Heart right ventricle (tissue), 16 donors: Measurements from ENCODE around the gene ATG9B. TPM values are rescaled to one million over a fixed set of nuclear protein-coding genes. Genes with fewer than 3 reads are reported as not detected.
A peak's percentile ranks its signal among the peaks of the same experiment; 100 is the strongest.

Experiments
- ATAC-seq, 8 donors: fragments of 200-7000 bp; cut with Tn5 transposase; one replicate each; pipeline ENCODE4 v1.9.1; 2020; ENCODE audit warnings: mild to moderate bottlenecking in 8 of 8, moderate library complexity in 8 of 8, moderate number of reproducible peaks in 1 of 8
- DNase-seq, 2 donors: peaks; one replicate each; pipeline ENCODE4 v3.0.0-alpha.2; 2020
- H3K27ac ChIP-seq, 10 donors: fragments of 200-600 bp; sonication (generic) in 2 of 10; one replicate each; pipeline versions ENCODE4 v1.5.0 to v1.8.0; 2020 to 2022; ENCODE audit warnings: mild to moderate bottlenecking in 3 of 10
- H3K27me3 ChIP-seq, 7 donors: fragments of 200-600 bp; one replicate each; pipeline ENCODE4 v1.8.0; 2021 to 2022; ENCODE audit warnings: mild to moderate bottlenecking in 2 of 7
- H3K36me3 ChIP-seq, 9 donors: fragments of 200-600 bp; sonication (generic) in 1 of 9; one replicate each; pipeline versions ENCODE4 v1.5.0 to v1.8.0; 2020 to 2022; ENCODE audit warnings: mild to moderate bottlenecking in 2 of 9
- H3K4me1 ChIP-seq, 9 donors: fragments of 200-600 bp; sonication (generic) in 1 of 9; one replicate each; pipeline versions ENCODE4 v1.5.0 to v1.8.0; 2020 to 2022; ENCODE audit warnings: mild to moderate bottlenecking in 4 of 9
- H3K4me3 ChIP-seq, 10 donors: fragments of 200-600 bp; sonication (generic) in 2 of 10; one replicate each; pipeline versions ENCODE4 v1.5.0 to v1.8.0; 2020 to 2022; ENCODE audit warnings: mild to moderate bottlenecking in 7 of 10, moderate library complexity in 2 of 10
- H3K9me3 ChIP-seq, 11 donors: fragments of 200-600 bp in 10 of 11; sonication (generic) in 2 of 11; one replicate each; pipeline versions ENCODE4 v1.5.0 to v1.8.0; 2013 to 2022; ENCODE audit warnings: mild to moderate bottlenecking in 2 of 11, control low read depth in 1 of 11, moderate library complexity in 1 of 11
- CTCF ChIP-seq, 9 donors: fragments of 200-600 bp; sonication (generic) in 2 of 9; IDR thresholded peaks; one replicate each; pipeline versions ENCODE4 v1.5.0 to v1.8.0; 2021 to 2022; ENCODE audit warnings: antibody characterized with exemption in 9 of 9, mild to moderate bottlenecking in 5 of 9, moderate library complexity in 1 of 9
- WGBS, 2 donors: extraction: QIAGEN DNeasy Blood & Tissue Kit; methylation state at CpG; one replicate each; pipeline ENCODE4 v1.1.7; 2013; ENCODE audit warnings: inconsistent platforms in 1 of 2; 5-methylcytosine and 5-hydroxymethylcytosine counted together
- intact Hi-C, 10 donors: fragments of 100-400 bp; cut with DNase I; formaldehyde crosslinking; loops; one replicate each; pipeline versions ENCODE4 v1.11.1 to v1.14.2; 2022
- polyA plus RNA-seq, 2 donors: library from polyadenylated mRNA; stranded (reverse); fragments of 200-250 nt; gene quantifications; one replicate each; pipeline ENCODE4 v1.2.3, GENCODE V29; 2013
- total RNA-seq, 10 donors: library from RNA; stranded (reverse); fragmentation: NEBNext Ultra II Directional in 3 of 10; extraction: Animal tissue kit (Norgen Biotek cat#: 25700) in 3 of 10; gene quantifications; one replicate each; pipeline versions ENCODE4 v1.2.1 to v1.2.4, GENCODE V29; 2021 to 2023
- donor health status: Arrhythmogenic right ventricular cardiomyopathy.
- donor health status: ischemic (EF 13 %, LVEDD 7.1; RV severe dilation, severe dysfunction).
- donor health status: healthy with polysubstance abuse.
- donor health status: DM: no; HTN: yes; CAD: no.
- donor health status: DM: no; HTN: no; CAD: no.
- donor health status: ischemic (EF 25% LVEDD 6.9; RV normal size, moderate dysfunction).
- donor health status: ischemic (EF 25% LVEDD 5.7; RV mildly dilated, moderate dysfunction).
- donor health status: healthy.
- donor health status: DM: yes; HTN: yes; CAD: no.
- donor health status: Ischemic cardiomyopathy.
- donor health status: ischemic (EF 35%, LVEDD 5.7; RV mildly dilated, moderate dysfunction).
- donor health status: nonischemic (EF 11% LVEDD 7.7; RV severe dilation, severe dysfunction).
- donor health status: DM: yes; HTN: yes; CAD: no.
- donor health status: PGD.
- donor health status: ischemic (EF 29% LVEDD 5.4; RV normal size, mild dysfunction).
- donor health status: nonischemic (EF 23%, LVEDD 6.1; RV moderate dilation, normal function).

Gene ATG9B
- total and polyA plus RNA-seq, 12 donors, result 0.09 to 0.59 (median 0.39) TPM; not detected in 7

- DNase-seq, result no peak
- Histone ChIP-seq H3K27me3 (peaks cover 0 to 30% (median 5%) of the 10 kb centered on the region in 7 donors), H3K36me3 (no peaks in the 10 kb centered on the region), H3K4me1 (peaks cover 25 to 98% (median 72%) of the 10 kb centered on the region in 9 donors), H3K27ac (peak overlapping the region in 7 of 10 donors; percentile 27 to 93 (median 86)), H3K4me3 (no peak overlapping the region), H3K9me3 (no peaks in the 10 kb centered on the region)
- TF ChIP-seq CTCF (IDR thresholded peaks at IDR 0.05), result no peak
- ATAC-seq, result no peak
- intact Hi-C loops, result loop anchor here in 2 of 10 donors (5.0 to 10.0 kb wide), 3 partner anchors 47 to 147 kb away; no protein-coding TSS in a partner anchor
- 54 to 61% methylated on average over 6 of the region's 6 CpGs for WGBS, 2 donors
Observed at GRCh38 chr7:150967349-150967748, 56.9 kb downstream of the ATG9B start.

GRCh38 chr7:150966002-150966401 is 58.3 kb downstream of the ATG9B start:
- peak; percentile 33 to 57 for DNase-seq
- TF ChIP-seq CTCF (IDR thresholded peaks at IDR 0.05), result peak; percentile 8 to 59 (median 37)
- 85 to 97% methylated on average over 1 of the region's 1 CpG for WGBS, 2 donors
- ATAC-seq, result peak in 7 of 8 donors; percentile 13 to 58 (median 49)
- Histone ChIP-seq H3K4me1 (peaks cover 21 to 99% (median 64%) of the 10 kb centered on the region in 9 donors), H3K36me3 (no peaks in the 10 kb centered on the region), H3K27me3 (peaks cover 0 to 33% (median 6%) of the 10 kb centered on the region in 7 donors), H3K9me3 (no peaks in the 10 kb centered on the region), H3K4me3 (peak overlapping the region in 1 of 10 donors; percentile 2), H3K27ac (peak overlapping the region; percentile 64 to 93 (median 88))
- intact Hi-C loops, result loop anchor here in 2 of 10 donors (5.0 to 10.0 kb wide), 3 partner anchors 49 to 149 kb away; no protein-coding TSS in a partner anchor

- H3K27me3 ChIP-seq, result peaks cover 0 to 37% (median 11%) of the 10 kb centered on the region in 7 donors
Observed at GRCh38 chr7:150965273-150965830, 58.9 kb downstream of the ATG9B start.

More at GRCh38 chr7:150965273-150965830, 58.9 kb downstream of the ATG9B start:
- DNase-seq (no peak), ATAC-seq (peak; percentile 3 to 47 (median 28))
- intact Hi-C loops, result loop anchor here in 3 of 10 donors (2.0 to 10.0 kb wide), 4 partner anchors 21 to 149 kb away; no protein-coding TSS in a partner anchor
- Histone ChIP-seq H3K9me3 (no peaks in the 10 kb centered on the region), H3K4me1 (peaks cover 14 to 99% (median 63%) of the 10 kb centered on the region in 9 donors), H3K4me3 (peak overlapping the region in 1 of 10 donors; percentile 2), H3K36me3 (no peaks in the 10 kb centered on the region), H3K27ac (peak overlapping the region; percentile 64 to 93 (median 88))
- 43 to 48% methylated on average over 16 of the region's 16 CpGs for WGBS, 2 donors
- TF ChIP-seq CTCF (IDR thresholded peaks at IDR 0.05), result no peak

Other genes starting within 250 kb of the ATG9B start
- gene TMEM176B, start 224.1 kb downstream of the ATG9B start, total RNA-seq, result 100 to 1,000 TPM in 2 of 10 donors, 10 to 100 TPM in 8; 19.6 to 149 (median 52.6) TPM
- 10 to 100 TPM; 15.9 to 24.8 TPM for gene TMEM176B, start 224.1 kb downstream of the ATG9B start, polyA plus RNA-seq
- gene TMEM176A, start 223.7 kb downstream of the ATG9B start, total RNA-seq, result 10 to 100 TPM; 12.1 to 86.6 (median 22.2) TPM
- gene TMEM176A, start 223.7 kb downstream of the ATG9B start, polyA plus RNA-seq, result 10 to 100 TPM; 16.8 to 19.2 TPM
- gene AOC1, start 172.0 kb downstream of the ATG9B start, total RNA-seq, result 1 to 10 TPM in 1 of 10 donors, under 1 TPM in 7, not detected in 2; 0.09 to 1.2 (median 0.37) TPM
- under 1 TPM in 1 of 2 donors, not detected in 1; 0.04 TPM for gene AOC1, start 172.0 kb downstream of the ATG9B start, polyA plus RNA-seq
- 100 to 1,000 TPM in 1 of 10 donors, 10 to 100 TPM in 9; 63.2 to 126 (median 78.4) TPM for gene KCNH2, start 46.2 kb downstream of the ATG9B start, total RNA-seq
- gene KCNH2, start 46.2 kb downstream of the ATG9B start, polyA plus RNA-seq, result 10 to 100 TPM; 50.2 to 99.9 TPM
- 10 to 100 TPM in 9 of 10 donors, 1 to 10 TPM in 1; 10.0 to 53.3 (median 13.3) TPM for gene NOS3, start 33.5 kb downstream of the ATG9B start, total RNA-seq
- 10 to 100 TPM; 11.1 to 25.5 TPM for gene NOS3, start 33.5 kb downstream of the ATG9B start, polyA plus RNA-seq
- gene ABCB8, start 4.0 kb upstream of the ATG9B start, total RNA-seq, result 10 to 100 TPM; 20.9 to 32.4 (median 24.6) TPM
- gene ABCB8, start 4.0 kb upstream of the ATG9B start, polyA plus RNA-seq, result 10 to 100 TPM; 16.7 to 42.2 TPM
- gene ASIC3, start 24.0 kb upstream of the ATG9B start, total RNA-seq, result 10 to 100 TPM in 1 of 10 donors, 1 to 10 TPM in 9; 3.2 to 12.5 (median 5.6) TPM
- 10 to 100 TPM in 1 of 2 donors, 1 to 10 TPM in 1; 3.7 to 38.8 TPM for gene ASIC3, start 24.0 kb upstream of the ATG9B start, polyA plus RNA-seq
- gene CDK5, start 33.4 kb upstream of the ATG9B start, total RNA-seq, result 10 to 100 TPM in 1 of 10 donors, 1 to 10 TPM in 9; 5.2 to 11.3 (median 7.8) TPM
- gene CDK5, start 33.4 kb upstream of the ATG9B start, polyA plus RNA-seq, result 1 to 10 TPM; 5.0 to 7.7 TPM
- gene SLC4A2, start 35.1 kb upstream of the ATG9B start, total RNA-seq, result 10 to 100 TPM; 36.0 to 80.5 (median 47.6) TPM
- gene SLC4A2, start 35.1 kb upstream of the ATG9B start, polyA plus RNA-seq, result 100 to 1,000 TPM; 101 to 109 TPM
- gene FASTK, start 56.3 kb upstream of the ATG9B start, total RNA-seq, result 100 to 1,000 TPM in 1 of 10 donors, 10 to 100 TPM in 9; 65.0 to 107 (median 75.6) TPM
- gene FASTK, start 56.3 kb upstream of the ATG9B start, polyA plus RNA-seq, result 100 to 1,000 TPM in 1 of 2 donors, 10 to 100 TPM in 1; 82.7 to 246 TPM
- gene TMUB1, start 59.0 kb upstream of the ATG9B start, total RNA-seq, result 10 to 100 TPM; 18.5 to 40.3 (median 23.4) TPM
- 10 to 100 TPM; 79.4 to 88.2 TPM for gene TMUB1, start 59.0 kb upstream of the ATG9B start, polyA plus RNA-seq
- gene AGAP3, start 62.0 kb upstream of the ATG9B start, total RNA-seq, result 10 to 100 TPM; 40.5 to 93.4 (median 50.3) TPM
- gene AGAP3, start 62.0 kb upstream of the ATG9B start, polyA plus RNA-seq, result 10 to 100 TPM; 40.2 to 67.5 TPM
- gene GBX1, start 143.2 kb upstream of the ATG9B start, total RNA-seq, result 1 to 10 TPM in 2 of 10 donors, under 1 TPM in 5, not detected in 3; 0.30 to 2.0 (median 0.93) TPM
- gene GBX1, start 143.2 kb upstream of the ATG9B start, polyA plus RNA-seq, result 1 to 10 TPM in 1 of 2 donors, under 1 TPM in 1; 0.04 to 1.0 TPM
- gene ASB10, start 162.8 kb upstream of the ATG9B start, total RNA-seq, result 10 to 100 TPM; 17.5 to 44.6 (median 29.1) TPM
- gene ASB10, start 162.8 kb upstream of the ATG9B start, polyA plus RNA-seq, result 10 to 100 TPM in 1 of 2 donors, 1 to 10 TPM in 1; 7.2 to 63.4 TPM
- not detected for gene H2BK1, start 186.0 kb upstream of the ATG9B start, total RNA-seq
- gene H2BK1, start 186.0 kb upstream of the ATG9B start, polyA plus RNA-seq, result not detected
- 10 to 100 TPM; 25.2 to 33.8 (median 29.5) TPM for gene ABCF2, start 202.7 kb upstream of the ATG9B start, total RNA-seq
- 10 to 100 TPM; 13.0 to 35.2 TPM for gene ABCF2, start 202.7 kb upstream of the ATG9B start, polyA plus RNA-seq
- gene CHPF2, start 208.0 kb upstream of the ATG9B start, total RNA-seq, result 10 to 100 TPM; 12.1 to 22.4 (median 17.4) TPM
- gene CHPF2, start 208.0 kb upstream of the ATG9B start, polyA plus RNA-seq, result 10 to 100 TPM; 19.2 to 20.9 TPM
- gene SMARCD3, start 224.2 kb upstream of the ATG9B start, total RNA-seq, result 100 to 1,000 TPM in 5 of 10 donors, 10 to 100 TPM in 5; 78.0 to 119 (median 97.6) TPM
- gene SMARCD3, start 224.2 kb upstream of the ATG9B start, polyA plus RNA-seq, result 100 to 1,000 TPM in 1 of 2 donors, 10 to 100 TPM in 1; 77.7 to 175 TPM